ENCODE results near the gene COL19A1.

Gene COL19A1

GRCh38 chr6:70129341-70129740 lies 263.0 kb downstream of the COL19A1 start:
- no peak for DNase-seq (ENCODE audit: low spot score)

DNA sequence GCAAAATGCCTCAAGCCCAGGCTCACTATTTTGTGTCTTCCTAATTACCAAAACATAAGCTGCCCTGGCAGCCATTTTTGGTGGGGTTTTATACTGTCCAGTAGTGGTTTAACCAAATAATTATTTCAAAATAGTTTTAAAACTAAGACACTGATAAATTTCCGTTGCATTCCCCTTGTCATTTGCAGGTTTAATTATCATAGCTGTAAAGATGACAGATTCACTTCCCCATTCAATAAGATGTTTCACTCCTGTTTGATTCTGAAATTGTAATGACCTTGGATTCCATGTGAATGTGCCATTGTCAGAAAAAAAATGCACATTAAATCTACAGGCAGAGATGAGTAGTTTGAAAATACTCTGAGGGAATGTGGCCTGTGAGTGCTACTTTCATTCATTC lies 264.5 kb downstream of the COL19A1 start:
- DNase-seq (ENCODE audit: low spot score): no peak

DNA sequence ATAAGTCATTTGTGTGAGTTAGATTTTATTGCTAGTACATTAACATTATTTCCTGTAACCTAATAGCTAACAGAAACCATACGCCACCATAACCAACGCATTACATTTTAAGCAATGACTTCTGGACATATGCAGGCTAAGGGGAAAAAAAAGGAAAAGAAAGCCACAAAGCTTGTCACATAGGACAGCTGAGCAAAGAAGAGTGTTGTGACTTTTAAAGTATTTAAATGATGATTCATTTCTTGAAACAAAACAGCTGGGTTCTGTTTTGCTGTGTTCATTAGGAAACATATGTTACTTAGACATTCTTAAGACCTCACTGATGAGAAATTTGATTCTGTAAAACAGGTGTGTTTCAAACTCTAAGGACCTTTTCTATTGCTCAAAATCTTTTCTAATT lies 265.2 kb downstream of the COL19A1 start:
- DNase-seq (ENCODE audit: low spot score): no peak

GRCh38 chr6:70133246-70133645 lies 266.9 kb downstream of the COL19A1 start:
- DNase-seq (ENCODE audit: low spot score): no peak

DNA sequence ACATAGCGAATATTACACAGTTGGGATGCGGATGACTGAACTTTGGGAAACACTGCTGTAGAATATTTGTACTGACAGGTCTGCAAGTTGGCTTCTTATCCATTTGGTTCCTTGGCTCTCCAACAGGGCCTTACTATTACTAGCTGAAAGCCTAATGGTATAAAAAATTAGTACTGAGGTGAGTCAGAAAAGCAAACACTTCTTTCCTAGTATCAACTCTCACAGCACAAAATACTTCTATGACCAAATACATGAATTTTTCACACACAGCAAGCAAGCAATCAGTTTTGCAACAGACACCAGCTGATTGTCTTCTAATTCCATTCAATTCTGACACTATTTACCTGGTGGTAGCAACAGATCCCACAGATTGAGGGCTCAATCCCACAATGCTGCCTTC lies 268.2 kb downstream of the COL19A1 start:
- no peak for DNase-seq (ENCODE audit: low spot score)

DNA sequence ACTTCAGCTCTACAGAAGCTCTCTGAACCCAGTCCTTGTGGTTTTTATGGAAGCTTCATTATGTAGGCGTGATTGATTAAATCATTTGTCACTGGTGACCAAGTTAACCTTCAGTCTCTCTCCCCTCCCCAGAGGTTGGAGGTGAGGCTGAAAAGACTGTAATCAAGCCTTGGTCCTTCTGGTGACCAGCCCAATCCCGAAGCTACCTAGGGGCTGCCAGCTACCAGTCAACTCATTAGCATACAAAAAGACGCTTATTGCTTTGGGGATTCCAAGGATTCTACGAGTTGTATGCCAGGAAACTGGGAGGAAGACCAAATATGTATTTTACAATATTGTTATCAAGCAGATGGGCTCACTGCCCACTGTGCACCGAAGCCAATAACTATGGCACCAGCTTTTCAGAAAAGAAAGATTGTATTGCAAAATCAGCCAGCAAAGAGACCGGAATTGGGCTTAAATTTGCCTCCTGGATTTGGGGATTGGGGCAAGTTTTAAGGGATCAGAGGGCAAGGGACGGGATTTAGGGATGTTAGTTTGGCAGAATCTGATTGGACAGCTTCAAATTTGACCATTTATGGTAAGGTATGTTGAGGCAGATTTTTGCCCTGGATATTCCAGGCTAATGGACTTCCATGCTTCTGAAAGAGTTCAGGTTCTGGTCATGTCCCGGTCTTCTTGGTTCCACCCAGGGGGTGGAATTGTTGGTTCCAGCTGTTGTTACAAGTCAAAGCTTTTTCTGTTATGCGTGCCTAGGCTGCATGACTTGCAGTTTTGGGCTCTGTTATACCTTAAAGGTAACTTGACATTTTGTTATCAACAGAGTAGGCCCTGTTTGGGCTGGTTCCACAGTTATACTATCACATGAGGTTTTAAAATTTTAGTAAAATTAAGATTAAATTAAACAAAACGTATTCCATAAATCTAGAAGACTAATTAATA lies 269.1 kb downstream of the COL19A1 start:
- DNase-seq (ENCODE audit: low spot score): no peak

DNA sequence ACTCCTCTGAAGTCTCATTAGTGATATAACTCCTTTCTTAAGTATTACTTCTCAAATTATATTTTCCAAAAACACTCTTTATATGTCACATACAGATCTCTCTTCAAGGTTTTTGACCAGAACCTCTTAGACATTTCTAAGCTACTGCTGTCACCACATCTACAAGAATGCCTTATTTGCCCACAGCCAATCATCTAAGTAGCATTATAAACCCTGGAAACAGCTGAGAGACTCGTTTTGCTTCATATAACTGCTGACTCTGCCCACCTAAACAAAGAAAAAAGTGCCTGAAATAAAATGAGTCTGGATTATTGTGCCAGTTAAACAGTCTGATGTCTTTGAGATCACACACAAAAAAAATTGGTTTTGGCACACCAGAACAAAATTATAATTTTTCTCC lies 270.6 kb downstream of the COL19A1 start:
- DNase-seq (ENCODE audit: low spot score): no peak

- no peak for DNase-seq (ENCODE audit: low spot score)
These were observed 274.1 kb downstream of the COL19A1 start for GRCh38 chr6:70140496-70140895.

- no peak for DNase-seq (ENCODE audit: low spot score)
These were observed 275.7 kb downstream of the COL19A1 start for GRCh38 chr6:70142034-70142433.

DNA sequence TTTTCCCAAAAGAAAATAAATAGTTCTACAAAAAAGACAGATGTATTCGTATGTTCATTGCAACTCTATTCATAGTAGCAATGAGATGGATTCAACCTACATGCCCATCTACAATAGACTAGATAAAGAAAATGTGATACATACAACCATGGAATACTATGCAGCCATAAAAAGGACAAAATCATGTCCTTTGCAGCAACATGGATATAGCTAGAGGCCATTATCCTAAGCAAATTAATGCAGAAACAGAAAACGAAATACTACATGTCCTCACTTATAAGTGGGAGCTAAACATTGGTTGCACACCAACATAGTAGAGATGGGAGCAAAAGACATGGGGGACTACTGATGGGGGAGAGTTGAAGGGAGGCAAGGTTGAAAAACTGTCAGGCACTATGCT lies 278.8 kb downstream of the COL19A1 start:
- no peak for DNase-seq (ENCODE audit: low spot score)

DNA sequence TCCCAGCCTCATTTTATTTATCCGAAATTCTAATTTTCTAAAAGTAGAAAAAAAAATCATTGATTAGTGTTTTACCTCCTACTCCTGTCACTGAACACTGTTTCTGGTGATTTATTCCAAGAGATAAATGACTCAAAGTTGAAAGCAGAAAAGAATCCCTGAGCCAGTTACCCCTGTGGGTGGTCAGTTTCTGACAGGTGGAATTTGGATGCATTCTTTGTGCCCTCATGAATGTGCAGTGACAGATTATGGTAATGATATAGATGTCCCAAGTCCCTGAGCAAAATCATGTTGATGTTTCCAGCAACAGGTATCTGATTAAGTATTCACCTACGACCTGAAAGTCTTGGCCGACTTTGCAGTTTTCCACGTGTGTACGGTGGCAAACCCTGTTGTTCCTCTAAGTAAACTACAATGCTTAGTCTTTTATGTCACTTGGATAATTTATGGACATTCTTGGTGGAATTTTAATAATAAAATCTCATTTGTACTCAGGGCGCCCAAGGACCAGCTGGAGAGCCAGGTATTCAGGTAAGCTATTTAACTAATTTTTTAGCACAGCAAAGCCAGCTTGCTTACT lies 282.9 kb downstream of the COL19A1 start:
- DNase-seq (ENCODE audit: low spot score): no peak

GRCh38 chr6:70150521-70150920 lies 284.2 kb downstream of the COL19A1 start:
- no peak for DNase-seq (ENCODE audit: low spot score)

- DNase-seq (ENCODE audit: low spot score): no peak
These were observed 285.3 kb downstream of the COL19A1 start for GRCh38 chr6:70151616-70152015.

GRCh38 chr6:70152786-70153185 lies 286.4 kb downstream of the COL19A1 start:
- DNase-seq (ENCODE audit: low spot score): no peak

DNA sequence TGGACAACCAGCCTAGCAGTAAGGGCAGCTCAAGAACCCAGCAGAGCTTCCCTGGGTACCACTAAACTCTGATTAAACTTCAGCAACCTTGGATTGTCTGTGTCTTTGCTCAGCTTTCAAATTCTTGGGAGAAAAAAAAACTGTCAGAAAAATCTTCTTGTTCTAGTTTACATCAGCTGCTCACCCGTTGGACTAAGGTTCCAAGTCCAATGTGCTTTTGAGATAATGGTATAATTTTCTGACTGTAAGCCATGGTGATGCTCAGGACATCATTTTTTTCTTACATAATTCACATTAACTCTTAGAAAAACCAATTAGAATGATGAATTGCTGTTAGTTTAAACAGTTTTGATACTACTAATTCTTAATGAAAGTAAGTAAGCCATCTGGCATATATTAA lies 290.7 kb downstream of the COL19A1 start:
- no peak for DNase-seq (ENCODE audit: low spot score)

- no peak for DNase-seq (ENCODE audit: low spot score)
These were observed 293.9 kb downstream of the COL19A1 start for GRCh38 chr6:70160276-70160675.

GRCh38 chr6:70162972-70163371 lies 296.6 kb downstream of the COL19A1 start:
- DNase-seq (ENCODE audit: low spot score): no peak

DNA sequence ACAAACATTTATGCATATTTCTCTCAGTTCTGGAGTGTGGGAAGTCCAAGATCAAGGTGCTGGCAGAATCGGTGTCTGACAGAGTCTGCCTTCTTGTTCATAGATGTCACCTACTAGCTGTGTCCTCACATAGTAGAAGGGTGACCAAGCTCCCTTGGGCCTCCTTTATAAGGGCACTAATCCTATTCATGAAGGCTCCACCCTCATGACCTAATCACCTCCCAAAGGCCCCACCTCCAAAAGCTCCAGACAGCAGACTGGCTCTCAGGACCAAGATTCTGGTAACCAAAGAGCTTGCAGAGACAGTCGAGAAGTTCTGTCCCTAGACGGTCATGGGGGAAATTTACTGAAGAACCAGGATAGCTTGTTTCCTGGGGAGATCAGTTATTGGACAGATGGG lies 297.4 kb downstream of the COL19A1 start:
- no peak for DNase-seq (ENCODE audit: low spot score)

DNA sequence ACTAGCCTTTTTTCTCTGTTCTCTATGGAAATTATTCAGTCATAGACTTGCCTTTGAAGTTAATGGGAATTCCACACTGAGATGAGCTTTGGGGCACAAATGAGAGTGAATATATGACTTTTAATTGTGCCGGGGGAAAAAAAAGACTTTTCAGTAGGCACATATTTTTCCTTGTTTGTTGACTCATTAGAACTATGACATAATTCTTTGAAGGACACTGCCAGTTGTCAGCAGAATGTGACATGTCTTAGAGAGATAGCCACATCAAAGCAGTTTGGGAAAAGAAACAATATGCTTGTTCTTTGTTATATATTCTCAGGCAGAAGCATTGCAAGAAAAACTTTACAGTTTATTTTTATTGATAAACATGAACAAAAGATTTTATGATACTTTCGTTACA lies 298.2 kb downstream of the COL19A1 start:
- no peak for DNase-seq (ENCODE audit: low spot score)

- DNase-seq (ENCODE audit: low spot score): peak; percentile 73
These were observed 300.0 kb downstream of the COL19A1 start for GRCh38 chr6:70166088-70166958.

GRCh38 chr6:70168681-70169377 lies 302.5 kb downstream of the COL19A1 start:
- no peak for DNase-seq (ENCODE audit: low spot score)

DNA sequence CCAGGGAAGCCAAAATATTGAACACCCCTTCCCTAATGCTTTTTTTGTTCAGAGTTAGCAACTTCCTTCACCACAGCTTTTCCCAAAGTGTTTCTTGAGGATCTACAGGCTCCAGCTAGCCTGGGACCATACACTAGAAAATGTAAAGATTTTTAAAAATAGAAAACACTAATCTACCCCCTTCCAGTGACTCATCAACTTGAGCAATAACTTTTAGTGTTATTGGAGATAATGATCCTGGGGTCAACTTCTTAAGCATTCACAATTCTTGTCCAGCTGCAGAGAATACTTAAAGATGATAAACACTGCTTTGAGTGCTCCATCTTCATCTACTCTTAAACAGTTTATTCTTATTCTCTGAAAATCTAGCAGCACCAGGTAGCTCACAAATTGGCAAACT lies 304.9 kb downstream of the COL19A1 start:
- DNase-seq (ENCODE audit: low spot score): no peak
